ENCODE data around the gene AHSA1.

AHSA1 gene

GRCh38 chr14:77502109-77502782 is 44.4 kb downstream of the AHSA1 start:
- H3K27ac ChIP-seq: no peak overlapping the region
- TF ChIP-seq, protein P1, sequence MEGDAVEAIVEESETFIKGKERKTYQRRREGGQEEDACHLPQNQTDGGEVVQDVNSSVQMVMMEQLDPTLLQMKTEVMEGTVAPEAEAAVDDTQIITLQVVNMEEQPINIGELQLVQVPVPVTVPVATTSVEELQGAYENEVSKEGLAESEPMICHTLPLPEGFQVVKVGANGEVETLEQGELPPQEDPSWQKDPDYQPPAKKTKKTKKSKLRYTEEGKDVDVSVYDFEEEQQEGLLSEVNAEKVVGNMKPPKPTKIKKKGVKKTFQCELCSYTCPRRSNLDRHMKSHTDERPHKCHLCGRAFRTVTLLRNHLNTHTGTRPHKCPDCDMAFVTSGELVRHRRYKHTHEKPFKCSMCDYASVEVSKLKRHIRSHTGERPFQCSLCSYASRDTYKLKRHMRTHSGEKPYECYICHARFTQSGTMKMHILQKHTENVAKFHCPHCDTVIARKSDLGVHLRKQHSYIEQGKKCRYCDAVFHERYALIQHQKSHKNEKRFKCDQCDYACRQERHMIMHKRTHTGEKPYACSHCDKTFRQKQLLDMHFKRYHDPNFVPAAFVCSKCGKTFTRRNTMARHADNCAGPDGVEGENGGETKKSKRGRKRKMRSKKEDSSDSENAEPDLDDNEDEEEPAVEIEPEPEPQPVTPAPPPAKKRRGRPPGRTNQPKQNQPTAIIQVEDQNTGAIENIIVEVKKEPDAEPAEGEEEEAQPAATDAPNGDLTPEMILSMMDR (conservative IDR thresholded peaks at IDR 0.05): no peak
- TF ChIP-seq ZFX (IDR thresholded peaks at IDR 0.05): no peak

- no peak for TF ChIP-seq ZFX (IDR thresholded peaks at IDR 0.05)
- TF ChIP-seq, protein P1 (conservative IDR thresholded peaks at IDR 0.05): no peak
- H3K27ac ChIP-seq: no peak overlapping the region
These were observed 45.2 kb downstream of the AHSA1 start for GRCh38 chr14:77503138-77503537.

DNA sequence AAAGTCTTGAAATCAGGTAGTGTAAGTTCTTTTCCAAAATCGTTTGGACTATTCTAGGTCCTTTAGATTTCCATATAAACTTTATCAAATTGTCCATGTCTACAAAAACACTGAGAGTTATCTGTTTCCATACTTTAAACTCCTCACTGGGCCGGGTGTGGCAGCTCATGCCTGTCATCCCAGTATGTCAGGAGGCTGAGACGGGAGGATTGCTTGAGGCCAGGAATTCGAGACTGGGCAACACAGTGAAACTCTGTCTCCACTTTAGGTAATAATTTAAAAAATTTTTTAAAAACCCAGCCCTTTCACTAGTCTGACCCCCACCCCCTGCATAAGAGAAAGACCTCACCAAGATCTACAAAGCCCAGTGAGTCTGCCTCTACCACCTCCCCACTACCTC is 47.1 kb downstream of the AHSA1 start:
- no peak for TF ChIP-seq ZFX (IDR thresholded peaks at IDR 0.05)
- TF ChIP-seq, protein P1 (conservative IDR thresholded peaks at IDR 0.05): no peak
- no peak overlapping the region for H3K27ac ChIP-seq

GRCh38 chr14:77507762-77508161 is 49.9 kb downstream of the AHSA1 start:
- no peak for TF ChIP-seq ZFX (IDR thresholded peaks at IDR 0.05)
- TF ChIP-seq, protein P1 (conservative IDR thresholded peaks at IDR 0.05): no peak
- H3K27ac ChIP-seq: no peak overlapping the region

- no peak overlapping the region for H3K27ac ChIP-seq
- TF ChIP-seq ZFX (IDR thresholded peaks at IDR 0.05): no peak
- TF ChIP-seq, protein P1 (conservative IDR thresholded peaks at IDR 0.05): no peak
These were observed 50.4 kb downstream of the AHSA1 start for GRCh38 chr14:77508249-77508648.

DNA sequence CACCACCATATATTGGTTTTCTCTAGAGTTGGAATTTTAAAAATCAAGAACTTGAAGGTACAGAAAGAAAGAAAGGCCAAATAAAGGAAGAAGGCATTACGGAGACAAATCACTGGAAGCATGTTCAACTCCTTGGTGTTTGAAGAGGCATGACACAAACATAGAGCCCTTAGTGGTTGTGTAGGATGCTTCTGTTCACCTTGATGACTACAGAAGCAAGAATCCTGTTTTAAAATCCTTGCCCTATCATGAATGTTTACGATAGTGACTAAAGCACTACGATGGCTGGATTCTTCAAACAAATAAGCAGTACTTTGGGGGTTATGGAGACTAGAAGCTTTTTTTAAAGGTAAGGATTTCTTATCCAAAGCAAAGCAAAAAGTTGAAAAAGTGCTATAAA is 51.0 kb downstream of the AHSA1 start:
- no peak overlapping the region for H3K27ac ChIP-seq

DNA sequence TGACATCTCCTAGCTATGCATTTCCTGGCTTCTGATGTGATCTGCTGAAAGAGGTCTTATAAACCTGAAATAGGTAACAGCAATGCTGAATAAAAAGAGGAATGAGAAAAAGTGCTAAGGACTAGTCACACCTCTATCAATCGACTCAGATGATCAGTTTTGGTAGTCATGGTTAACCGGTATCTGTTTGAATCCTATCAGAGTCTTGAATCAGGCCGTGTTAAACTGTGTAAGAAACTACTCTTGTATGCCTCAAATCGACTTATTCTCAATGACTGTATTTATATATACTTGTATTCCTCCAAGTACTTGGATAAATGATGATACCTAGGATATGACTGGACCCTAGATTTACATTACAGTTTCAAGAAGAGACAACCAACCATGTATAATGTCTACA is 51.5 kb downstream of the AHSA1 start:
- TF ChIP-seq, protein P1 (conservative IDR thresholded peaks at IDR 0.05): no peak
- TF ChIP-seq ZFX (IDR thresholded peaks at IDR 0.05): no peak
- no peak overlapping the region for H3K27ac ChIP-seq

More for the DNA sequence above, 51.0 kb downstream of the AHSA1 start:
- TF ChIP-seq, protein P1 (conservative IDR thresholded peaks at IDR 0.05): no peak
- TF ChIP-seq ZFX (IDR thresholded peaks at IDR 0.05): no peak

All from C4-2B (cell line).